K562 (cell line): ENCODE data around the gene RBMS1. TPM values are rescaled to one million over a fixed set of nuclear protein-coding genes. Genes with fewer than 3 reads are reported as not detected.
A peak's percentile ranks its signal among the peaks of the same experiment; 100 is the strongest.

Experiments
- BRD4 ChIP-seq: fragments of 200-600 bp; sonication (generic); IDR thresholded peaks from 2 replicates; pipeline ENCODE4 v1.6.1; 2017; ENCODE audit warnings: inconsistent platforms
- CCAR2 ChIP-seq: fragments of 200-400 bp; formaldehyde crosslinking; IDR thresholded peaks from 2 replicates; pipeline ENCODE4 v1.6.1; 2017; ENCODE audit warnings: mild to moderate bottlenecking, low read depth, low read length
- CREB1 ChIP-seq, 2 experiments: sonication (generic) in 1 of 2; formaldehyde crosslinking in 1 of 2; IDR thresholded peaks; 2 replicates each; pipeline versions ENCODE4 v1.6.1 to v1.8.0; 2012 to 2022; ENCODE audit warnings: inconsistent platforms in 1 of 2, mild to moderate bottlenecking in 1 of 2, missing genetic modification reagents in 1 of 2, moderate library complexity in 1 of 2
- ELF1 ChIP-seq: fragments of 200-800 bp; sonication (Bioruptor generic); IDR thresholded peaks from 2 replicates; pipeline ENCODE4 v1.6.1; 2016; ENCODE audit warnings: missing genetic modification characterization, missing compliant biosample characterization
- FOXA1 ChIP-seq: fragments of 450-650 bp; IDR thresholded peaks from 2 replicates; pipeline ENCODE4 v1.6.1; 2016; ENCODE audit warnings: mild to moderate bottlenecking, borderline replicate concordance
- HDAC8 ChIP-seq: fragments of 450-650 bp; IDR thresholded peaks from 2 replicates; pipeline ENCODE4 v1.6.1; 2016; ENCODE audit warnings: mild to moderate bottlenecking, missing genetic modification characterization, moderate library complexity, missing compliant biosample characterization
- POLR2AphosphoS2 ChIP-seq: IDR thresholded peaks from 2 replicates; pipeline ENCODE4 v1.6.1; 2012; ENCODE audit warnings: low read length, improper control_type of control experiment
- STAT5A ChIP-seq: IDR thresholded peaks from 2 replicates; pipeline ENCODE4 v1.6.1; 2012; ENCODE audit warnings: low read length, inconsistent platforms, borderline replicate concordance
- USF1 ChIP-seq: sonication (generic); formaldehyde crosslinking; IDR thresholded peaks from 2 replicates; pipeline ENCODE4 v1.9.0; 2022; ENCODE audit warnings: mild to moderate bottlenecking, missing genetic modification reagents
- ZNF253 ChIP-seq: fragments of 250-450 bp; sonication (Bioruptor Pico); conservative IDR thresholded peaks from 2 replicates; pipeline ENCODE4 v1.6.1; 2021; ENCODE audit warnings: mild to moderate bottlenecking
- ZNF444 ChIP-seq: fragments of 250-450 bp; sonication (Bioruptor Pico); IDR thresholded peaks from 2 replicates; pipeline ENCODE4 v1.4.0; 2020; ENCODE audit warnings: mild to moderate bottlenecking, moderate library complexity
- polyA plus RNA-seq, 8 experiments: library from polyadenylated mRNA; depleted of rRNA in 4 of 8; stranded (reverse) in 5 of 8; unstranded in 3 of 8; fragments of >200 nt; fragmentation: Nextera tagmentation in 2 of 8; fragmentation: Illumina TruSeq in 1 of 8; extraction: Ambion mirVana in 2 of 8; extraction: Trizol in 1 of 8; gene quantifications; 2 replicates each; pipeline versions ENCODE4 v1.2.1 to v1.2.3, GENCODE V29; 2011 to 2014; ENCODE audit warnings: inconsistent platforms in 1 of 8, missing spikeins in 1 of 8
- total RNA-seq, 7 experiments: library from RNA; depleted of rRNA in 6 of 7; stranded (reverse); fragments of >200 nt in 6 of 7; fragmentation: Illumina TruSeq in 2 of 7; extraction: Trizol in 2 of 7; gene quantifications; 2 replicates each; pipeline versions ENCODE4 v1.2.1 to v1.2.3, GENCODE V29; 2011 to 2021; ENCODE audit warnings: low replicate concordance in 1 of 7
- TF ChIP-seq, protein P1 (sequence below): IDR thresholded peaks from 2 replicates; pipeline ENCODE4 v1.6.1; 2014; ENCODE audit warnings: antibody characterized with exemption
- TF ChIP-seq, protein P2 (sequence below): sonication (generic); formaldehyde crosslinking; IDR thresholded peaks from 2 replicates; pipeline ENCODE4 v1.8.0; 2022; ENCODE audit warnings: mild to moderate bottlenecking, low read depth, missing genetic modification reagents
- TF ChIP-seq, protein P3 (sequence below): fragments of 250-450 bp; sonication (Bioruptor Pico); IDR thresholded peaks from 2 replicates; pipeline ENCODE4 v1.8.0; 2022; ENCODE audit warnings: moderate library complexity, mild to moderate bottlenecking, inconsistent platforms
- TF ChIP-seq, protein P4 (sequence below): IDR thresholded peaks from 2 replicates; pipeline ENCODE4 v1.6.1; 2011; ENCODE audit warnings: borderline replicate concordance, low read depth, mild to moderate bottlenecking, moderate library complexity, low read length; ENCODE audit not compliant: insufficient read depth, poor library complexity, severe bottlenecking
- TF ChIP-seq, protein P5 (sequence below): fragments of 250-450 bp; sonication (Bioruptor Pico); IDR thresholded peaks from 2 replicates; pipeline ENCODE4 v1.4.0; 2020
- TF ChIP-seq, protein P6 (sequence below): fragments of 250-450 bp; sonication (Bioruptor Pico); IDR thresholded peaks from 2 replicates; pipeline ENCODE4 v1.4.0; 2020; ENCODE audit warnings: mild to moderate bottlenecking

RBMS1 gene
- total and polyA plus RNA-seq, 9 of the 15 experiments (the other 6 are each of a cell fraction or from before 2014, with no cell fraction given) = 0.04 to 0.31 (median 0.09) TPM; not detected in 6

- TF ChIP-seq, protein P1, sequence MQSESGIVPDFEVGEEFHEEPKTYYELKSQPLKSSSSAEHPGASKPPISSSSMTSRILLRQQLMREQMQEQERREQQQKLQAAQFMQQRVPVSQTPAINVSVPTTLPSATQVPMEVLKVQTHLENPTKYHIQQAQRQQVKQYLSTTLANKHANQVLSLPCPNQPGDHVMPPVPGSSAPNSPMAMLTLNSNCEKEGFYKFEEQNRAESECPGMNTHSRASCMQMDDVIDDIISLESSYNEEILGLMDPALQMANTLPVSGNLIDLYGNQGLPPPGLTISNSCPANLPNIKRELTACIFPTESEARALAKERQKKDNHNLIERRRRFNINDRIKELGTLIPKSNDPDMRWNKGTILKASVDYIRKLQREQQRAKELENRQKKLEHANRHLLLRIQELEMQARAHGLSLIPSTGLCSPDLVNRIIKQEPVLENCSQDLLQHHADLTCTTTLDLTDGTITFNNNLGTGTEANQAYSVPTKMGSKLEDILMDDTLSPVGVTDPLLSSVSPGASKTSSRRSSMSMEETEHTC = 0 out of 2 replicates have a peak, but pooled peaks have one; percentile 57
- TF ChIP-seq ZNF253 (CRISPR knock-in tag) (no peak), STAT5A (no peak), FOXA1 (no peak), POLR2AphosphoS2 (no peak), CREB1 (IDR thresholded peaks at IDR 0.05) (no peak), CREB1 (CRISPR knock-in tag; IDR thresholded peaks at IDR 0.05) (peak; percentile 37; the same call in 1 of the 2 replicates), USF1 (CRISPR knock-in tag) (peak; percentile 53; the same call in 1 of the 2 replicates), BRD4 (no peak), HDAC8 (tag) (peak; percentile 26; the same call in 1 of the 2 replicates), CCAR2 (no peak), ZNF444 (no peak), ELF1 (no peak)
- TF ChIP-seq, protein P2, sequence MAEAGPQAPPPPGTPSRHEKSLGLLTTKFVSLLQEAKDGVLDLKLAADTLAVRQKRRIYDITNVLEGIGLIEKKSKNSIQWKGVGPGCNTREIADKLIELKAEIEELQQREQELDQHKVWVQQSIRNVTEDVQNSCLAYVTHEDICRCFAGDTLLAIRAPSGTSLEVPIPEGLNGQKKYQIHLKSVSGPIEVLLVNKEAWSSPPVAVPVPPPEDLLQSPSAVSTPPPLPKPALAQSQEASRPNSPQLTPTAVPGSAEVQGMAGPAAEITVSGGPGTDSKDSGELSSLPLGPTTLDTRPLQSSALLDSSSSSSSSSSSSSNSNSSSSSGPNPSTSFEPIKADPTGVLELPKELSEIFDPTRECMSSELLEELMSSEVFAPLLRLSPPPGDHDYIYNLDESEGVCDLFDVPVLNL (CRISPR knock-in tag) = no peak
- TF ChIP-seq, protein P3, sequence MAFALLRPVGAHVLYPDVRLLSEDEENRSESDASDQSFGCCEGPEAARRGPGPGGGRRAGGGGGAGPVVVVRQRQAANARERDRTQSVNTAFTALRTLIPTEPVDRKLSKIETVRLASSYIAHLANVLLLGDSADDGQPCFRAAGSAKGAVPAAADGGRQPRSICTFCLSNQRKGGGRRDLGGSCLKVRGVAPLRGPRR (CRISPR knock-in tag) = no peak
- TF ChIP-seq, protein P4, sequence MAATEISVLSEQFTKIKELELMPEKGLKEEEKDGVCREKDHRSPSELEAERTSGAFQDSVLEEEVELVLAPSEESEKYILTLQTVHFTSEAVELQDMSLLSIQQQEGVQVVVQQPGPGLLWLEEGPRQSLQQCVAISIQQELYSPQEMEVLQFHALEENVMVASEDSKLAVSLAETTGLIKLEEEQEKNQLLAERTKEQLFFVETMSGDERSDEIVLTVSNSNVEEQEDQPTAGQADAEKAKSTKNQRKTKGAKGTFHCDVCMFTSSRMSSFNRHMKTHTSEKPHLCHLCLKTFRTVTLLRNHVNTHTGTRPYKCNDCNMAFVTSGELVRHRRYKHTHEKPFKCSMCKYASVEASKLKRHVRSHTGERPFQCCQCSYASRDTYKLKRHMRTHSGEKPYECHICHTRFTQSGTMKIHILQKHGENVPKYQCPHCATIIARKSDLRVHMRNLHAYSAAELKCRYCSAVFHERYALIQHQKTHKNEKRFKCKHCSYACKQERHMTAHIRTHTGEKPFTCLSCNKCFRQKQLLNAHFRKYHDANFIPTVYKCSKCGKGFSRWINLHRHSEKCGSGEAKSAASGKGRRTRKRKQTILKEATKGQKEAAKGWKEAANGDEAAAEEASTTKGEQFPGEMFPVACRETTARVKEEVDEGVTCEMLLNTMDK = peak; percentile 84
- TF ChIP-seq, protein P5, sequence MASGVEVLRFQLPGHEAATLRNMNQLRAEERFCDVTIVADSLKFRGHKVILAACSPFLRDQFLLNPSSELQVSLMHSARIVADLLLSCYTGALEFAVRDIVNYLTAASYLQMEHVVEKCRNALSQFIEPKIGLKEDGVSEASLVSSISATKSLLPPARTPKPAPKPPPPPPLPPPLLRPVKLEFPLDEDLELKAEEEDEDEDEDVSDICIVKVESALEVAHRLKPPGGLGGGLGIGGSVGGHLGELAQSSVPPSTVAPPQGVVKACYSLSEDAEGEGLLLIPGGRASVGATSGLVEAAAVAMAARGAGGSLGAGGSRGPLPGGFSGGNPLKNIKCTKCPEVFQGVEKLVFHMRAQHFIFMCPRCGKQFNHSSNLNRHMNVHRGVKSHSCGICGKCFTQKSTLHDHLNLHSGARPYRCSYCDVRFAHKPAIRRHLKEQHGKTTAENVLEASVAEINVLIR (CRISPR knock-in tag) = no peak
- TF ChIP-seq, protein P6, sequence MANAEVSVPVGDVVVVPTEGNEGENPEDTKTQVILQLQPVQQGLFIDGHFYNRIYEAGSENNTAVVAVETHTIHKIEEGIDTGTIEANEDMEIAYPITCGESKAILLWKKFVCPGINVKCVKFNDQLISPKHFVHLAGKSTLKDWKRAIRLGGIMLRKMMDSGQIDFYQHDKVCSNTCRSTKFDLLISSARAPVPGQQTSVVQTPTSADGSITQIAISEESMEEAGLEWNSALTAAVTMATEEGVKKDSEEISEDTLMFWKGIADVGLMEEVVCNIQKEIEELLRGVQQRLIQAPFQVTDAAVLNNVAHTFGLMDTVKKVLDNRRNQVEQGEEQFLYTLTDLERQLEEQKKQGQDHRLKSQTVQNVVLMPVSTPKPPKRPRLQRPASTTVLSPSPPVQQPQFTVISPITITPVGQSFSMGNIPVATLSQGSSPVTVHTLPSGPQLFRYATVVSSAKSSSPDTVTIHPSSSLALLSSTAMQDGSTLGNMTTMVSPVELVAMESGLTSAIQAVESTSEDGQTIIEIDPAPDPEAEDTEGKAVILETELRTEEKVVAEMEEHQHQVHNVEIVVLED (CRISPR knock-in tag) = no peak
These were observed 223.6 kb downstream of the RBMS1 start (continued) for GRCh38 chr2:160269803-160270570.
